ENCODE data around the gene PDE4D. TPM values are rescaled to one million over a fixed set of nuclear protein-coding genes. Genes with fewer than 3 reads are reported as not detected.

PDE4D gene
- total and polyA plus RNA-seq, 8 donors, result 1.5 to 7.1 (median 3.1) TPM

DNA sequence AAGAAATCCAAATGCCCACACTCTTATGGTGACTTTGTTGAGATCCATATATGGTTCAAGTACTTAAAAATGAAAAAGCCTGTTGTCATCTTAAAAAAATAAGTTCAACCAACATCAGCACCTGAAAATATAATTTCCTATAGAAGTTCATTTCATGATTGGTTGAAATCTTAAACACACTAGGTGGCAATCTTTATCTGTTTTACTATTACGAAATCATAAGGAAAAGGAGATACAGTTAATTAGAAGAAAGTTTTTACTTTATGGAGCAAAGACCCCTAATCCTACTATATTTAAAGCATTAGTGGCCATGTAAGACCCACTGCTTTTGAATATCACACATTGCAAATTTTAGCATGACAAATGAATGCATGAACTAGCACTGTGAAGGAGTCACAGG, 694.7 kb downstream of the PDE4D start:
- Histone ChIP-seq H3K36me3 (no peaks in the 10 kb centered on the region), H3K27ac (no peak overlapping the region), H3K9me3 (no peaks in the 10 kb centered on the region), H3K4me1 (no peaks in the 10 kb centered on the region), H3K27me3 (no peaks in the 10 kb centered on the region), H3K4me3 (no peak overlapping the region)
- DNase-seq, result no peak
- TF ChIP-seq, protein P1, sequence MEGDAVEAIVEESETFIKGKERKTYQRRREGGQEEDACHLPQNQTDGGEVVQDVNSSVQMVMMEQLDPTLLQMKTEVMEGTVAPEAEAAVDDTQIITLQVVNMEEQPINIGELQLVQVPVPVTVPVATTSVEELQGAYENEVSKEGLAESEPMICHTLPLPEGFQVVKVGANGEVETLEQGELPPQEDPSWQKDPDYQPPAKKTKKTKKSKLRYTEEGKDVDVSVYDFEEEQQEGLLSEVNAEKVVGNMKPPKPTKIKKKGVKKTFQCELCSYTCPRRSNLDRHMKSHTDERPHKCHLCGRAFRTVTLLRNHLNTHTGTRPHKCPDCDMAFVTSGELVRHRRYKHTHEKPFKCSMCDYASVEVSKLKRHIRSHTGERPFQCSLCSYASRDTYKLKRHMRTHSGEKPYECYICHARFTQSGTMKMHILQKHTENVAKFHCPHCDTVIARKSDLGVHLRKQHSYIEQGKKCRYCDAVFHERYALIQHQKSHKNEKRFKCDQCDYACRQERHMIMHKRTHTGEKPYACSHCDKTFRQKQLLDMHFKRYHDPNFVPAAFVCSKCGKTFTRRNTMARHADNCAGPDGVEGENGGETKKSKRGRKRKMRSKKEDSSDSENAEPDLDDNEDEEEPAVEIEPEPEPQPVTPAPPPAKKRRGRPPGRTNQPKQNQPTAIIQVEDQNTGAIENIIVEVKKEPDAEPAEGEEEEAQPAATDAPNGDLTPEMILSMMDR (IDR thresholded peaks at IDR 0.05), result no peak
- FAIRE-seq, result peak; percentile 45
- intact Hi-C loops (cut with DNase I), result loop anchor here in 1 of 3 donors (10.0 kb wide), 1 partner anchor 176 kb away; no protein-coding TSS in a partner anchor
- ATAC-seq, result no peak
- 49 to 61% methylated on average over 1 of the region's 1 CpG for WGBS, 2 donors

DNA sequence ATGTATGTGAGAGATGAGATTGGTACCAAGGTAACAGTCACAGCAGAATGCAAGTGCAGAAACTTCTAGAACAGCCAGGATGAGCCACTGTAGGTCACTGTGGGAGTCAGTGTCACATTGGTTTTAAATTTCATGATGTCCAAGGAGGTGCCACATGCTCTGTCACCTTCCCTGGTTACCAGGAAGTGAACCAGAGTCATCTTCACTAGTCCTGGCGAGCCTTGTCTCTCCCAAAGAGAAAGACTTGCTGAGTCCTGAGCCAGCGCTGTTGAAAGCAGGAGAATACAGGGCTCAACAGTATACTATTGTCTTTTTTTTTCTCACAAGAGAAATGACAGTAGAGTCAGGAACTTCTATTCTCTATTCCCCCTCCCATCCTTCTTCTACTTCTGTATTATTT, 695.2 kb downstream of the PDE4D start:
- ATAC-seq, result no peak
- intact Hi-C loops (cut with DNase I), result loop anchor here in 1 of 3 donors (10.0 kb wide), 1 partner anchor 176 kb away; no protein-coding TSS in a partner anchor
- no peak for FAIRE-seq
- DNase-seq, result no peak
- H3K27me3 ChIP-seq, result no peaks in the 10 kb centered on the region
- no peaks in the 10 kb centered on the region for H3K4me1 ChIP-seq
- WGBS, 2 donors, result 88 to 95% methylated on average over 2 of the region's 2 CpGs
- H3K9me3 ChIP-seq, result no peaks in the 10 kb centered on the region
- no peak overlapping the region for H3K4me3 ChIP-seq
- H3K27ac ChIP-seq, result no peak overlapping the region
- TF ChIP-seq, protein P1 (IDR thresholded peaks at IDR 0.05), result no peak
- no peaks in the 10 kb centered on the region for H3K36me3 ChIP-seq

DNA sequence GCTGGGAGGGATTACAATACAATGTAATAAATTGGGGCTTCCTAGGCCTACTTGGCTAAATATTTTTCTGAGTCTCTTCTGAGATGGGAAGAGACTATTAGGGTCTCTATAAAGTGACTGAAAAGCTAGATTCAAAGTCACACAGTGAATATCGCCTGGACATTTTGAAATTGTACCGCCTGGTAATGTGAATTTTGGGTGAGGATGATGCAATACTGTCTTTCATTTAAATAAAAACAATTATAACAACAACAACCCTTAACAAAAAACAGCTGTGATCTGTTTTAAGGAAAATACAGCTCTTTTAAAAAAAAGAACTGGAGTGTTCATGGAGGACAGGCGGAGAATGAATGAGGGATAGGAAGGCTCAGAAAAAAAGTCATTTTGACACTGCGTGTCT, 695.6 kb downstream of the PDE4D start:
- no peaks in the 10 kb centered on the region for H3K27me3 ChIP-seq
- DNase-seq (no peak), ATAC-seq (no peak), FAIRE-seq (no peak)
- WGBS, 2 donors, result 71% methylated on average over 4 of the region's 4 CpGs
- no peak overlapping the region for H3K27ac ChIP-seq
- no peaks in the 10 kb centered on the region for H3K36me3 ChIP-seq
- no peaks in the 10 kb centered on the region for H3K9me3 ChIP-seq
- no peaks in the 10 kb centered on the region for H3K4me1 ChIP-seq
- no peak overlapping the region for H3K4me3 ChIP-seq
- intact Hi-C loops (cut with DNase I), result loop anchor here in 1 of 3 donors (10.0 kb wide), 1 partner anchor 177 kb away; no protein-coding TSS in a partner anchor
- TF ChIP-seq, protein P1 (IDR thresholded peaks at IDR 0.05), result no peak

GRCh38 chr5:59193616-59194319, 699.8 kb downstream of the PDE4D start:
- 77 to 84% methylated on average over 3 of the region's 3 CpGs for WGBS, 2 donors
- Histone ChIP-seq H3K36me3 (no peaks in the 10 kb centered on the region), H3K27ac (no peak overlapping the region), H3K4me3 (no peak overlapping the region), H3K27me3 (no peaks in the 10 kb centered on the region), H3K9me3 (no peaks in the 10 kb centered on the region), H3K4me1 (no peaks in the 10 kb centered on the region)
- TF ChIP-seq, protein P1 (IDR thresholded peaks at IDR 0.05), result no peak
- no peak for FAIRE-seq
- ATAC-seq, result peak in 1 of 4 donors; percentile 41
- no peak for DNase-seq
- intact Hi-C loops (cut with DNase I), result loop anchor here in 2 of 3 donors (5.0 to 10.0 kb wide), 2 partner anchors 179 to 181 kb away; no protein-coding TSS in a partner anchor

- FAIRE-seq (no peak), DNase-seq (no peak), ATAC-seq (no peak)
- H3K4me3 ChIP-seq, result no peak overlapping the region
- TF ChIP-seq, protein P1 (IDR thresholded peaks at IDR 0.05), result no peak
- no peaks in the 10 kb centered on the region for H3K9me3 ChIP-seq
- no peak overlapping the region for H3K27ac ChIP-seq
- intact Hi-C loops (cut with DNase I), result loop anchor here in 2 of 3 donors (5.0 to 10.0 kb wide), 2 partner anchors 182 to 184 kb away; no protein-coding TSS in a partner anchor
- no peaks in the 10 kb centered on the region for H3K27me3 ChIP-seq
- no peaks in the 10 kb centered on the region for H3K36me3 ChIP-seq
- WGBS, 2 donors, result 89 to 90% methylated on average over 1 of the region's 1 CpG
- no peaks in the 10 kb centered on the region for H3K4me1 ChIP-seq
These were observed 702.8 kb downstream of the PDE4D start for GRCh38 chr5:59190746-59191145.

All from pancreas (tissue), 10 donors.